Sigmoid colon (tissue), 4 donors: ENCODE data around the gene BCL11B.

Experiments used
- POLR2A ChIP-seq, 2 donors: fragments of 450-650 bp; IDR thresholded peaks; one replicate each; pipeline ENCODE4 v1.6.1; 2016; ENCODE audit warnings: antibody characterized with exemption in 2 of 2, mild to moderate bottlenecking in 2 of 2, moderate library complexity in 2 of 2
- POLR2AphosphoS5 ChIP-seq, 4 donors: sonication (generic); formaldehyde crosslinking; IDR thresholded peaks; one replicate each; pipeline ENCODE4 v1.6.1; 2017; ENCODE audit warnings: antibody characterized with exemption in 4 of 4
- TF ChIP-seq, protein P1 (sequence below), 4 experiments: fragments of 450-650 bp in 3 of 4; fragments of 200-600 bp in 1 of 4; IDR thresholded peaks; one replicate each; pipeline ENCODE4 v1.5.1; 2016 to 2019; ENCODE audit warnings: antibody characterized with exemption in 4 of 4, mild to moderate bottlenecking in 3 of 4, moderate library complexity in 2 of 4

DNA sequence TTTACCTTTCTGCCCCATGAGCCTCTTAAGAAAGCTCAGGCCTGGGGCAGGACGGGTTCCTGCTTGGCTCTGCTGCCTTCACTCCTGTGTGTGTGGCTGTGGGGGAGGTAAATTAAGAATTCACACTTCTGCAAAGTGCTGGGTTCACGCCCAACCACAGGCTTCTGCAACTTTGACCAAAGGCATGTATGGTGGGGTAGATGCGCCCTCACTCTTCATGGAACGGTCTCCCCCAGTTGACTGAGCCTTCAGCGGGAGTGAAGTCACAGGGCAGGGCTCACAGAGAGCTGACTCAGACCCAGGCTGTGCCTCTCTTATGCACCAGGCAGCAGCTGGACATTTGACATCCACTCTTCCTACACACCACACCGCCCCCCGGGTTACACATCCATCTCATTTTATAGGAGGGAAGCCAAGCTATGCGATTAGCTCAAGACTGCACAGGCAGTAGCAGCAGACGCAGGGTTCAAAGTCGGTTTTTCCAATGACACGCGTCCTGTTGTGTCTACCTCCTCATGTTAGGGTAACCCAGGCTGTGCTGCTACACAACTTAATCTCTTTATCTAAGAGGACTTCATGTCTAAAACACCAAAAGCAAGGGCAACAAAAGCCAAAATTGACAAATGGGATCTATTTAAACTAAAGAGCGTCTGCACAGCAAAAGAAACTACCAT is 15.4 kb upstream of the BCL11B start:
- TF ChIP-seq POLR2AphosphoS5 (IDR thresholded peaks at IDR 0.05) (no peak), POLR2A (IDR thresholded peaks at IDR 0.05) (no peak)
- TF ChIP-seq, protein P1, sequence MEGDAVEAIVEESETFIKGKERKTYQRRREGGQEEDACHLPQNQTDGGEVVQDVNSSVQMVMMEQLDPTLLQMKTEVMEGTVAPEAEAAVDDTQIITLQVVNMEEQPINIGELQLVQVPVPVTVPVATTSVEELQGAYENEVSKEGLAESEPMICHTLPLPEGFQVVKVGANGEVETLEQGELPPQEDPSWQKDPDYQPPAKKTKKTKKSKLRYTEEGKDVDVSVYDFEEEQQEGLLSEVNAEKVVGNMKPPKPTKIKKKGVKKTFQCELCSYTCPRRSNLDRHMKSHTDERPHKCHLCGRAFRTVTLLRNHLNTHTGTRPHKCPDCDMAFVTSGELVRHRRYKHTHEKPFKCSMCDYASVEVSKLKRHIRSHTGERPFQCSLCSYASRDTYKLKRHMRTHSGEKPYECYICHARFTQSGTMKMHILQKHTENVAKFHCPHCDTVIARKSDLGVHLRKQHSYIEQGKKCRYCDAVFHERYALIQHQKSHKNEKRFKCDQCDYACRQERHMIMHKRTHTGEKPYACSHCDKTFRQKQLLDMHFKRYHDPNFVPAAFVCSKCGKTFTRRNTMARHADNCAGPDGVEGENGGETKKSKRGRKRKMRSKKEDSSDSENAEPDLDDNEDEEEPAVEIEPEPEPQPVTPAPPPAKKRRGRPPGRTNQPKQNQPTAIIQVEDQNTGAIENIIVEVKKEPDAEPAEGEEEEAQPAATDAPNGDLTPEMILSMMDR (IDR thresholded peaks at IDR 0.05) = no peak
